Measurements from ENCODE around the gene PLA2G7. TPM values are rescaled to one million over a fixed set of nuclear protein-coding genes. Genes with fewer than 3 reads are reported as not detected.

Gene PLA2G7
- total RNA-seq, 4 donors from 2014 or later, result 1.0 to 24.4 (median 3.2) TPM

- DNase-seq (ENCODE audit: low spot score) (no peak), ATAC-seq (ENCODE audit: low FRiP score) (no peak)
- TF ChIP-seq, protein P1, sequence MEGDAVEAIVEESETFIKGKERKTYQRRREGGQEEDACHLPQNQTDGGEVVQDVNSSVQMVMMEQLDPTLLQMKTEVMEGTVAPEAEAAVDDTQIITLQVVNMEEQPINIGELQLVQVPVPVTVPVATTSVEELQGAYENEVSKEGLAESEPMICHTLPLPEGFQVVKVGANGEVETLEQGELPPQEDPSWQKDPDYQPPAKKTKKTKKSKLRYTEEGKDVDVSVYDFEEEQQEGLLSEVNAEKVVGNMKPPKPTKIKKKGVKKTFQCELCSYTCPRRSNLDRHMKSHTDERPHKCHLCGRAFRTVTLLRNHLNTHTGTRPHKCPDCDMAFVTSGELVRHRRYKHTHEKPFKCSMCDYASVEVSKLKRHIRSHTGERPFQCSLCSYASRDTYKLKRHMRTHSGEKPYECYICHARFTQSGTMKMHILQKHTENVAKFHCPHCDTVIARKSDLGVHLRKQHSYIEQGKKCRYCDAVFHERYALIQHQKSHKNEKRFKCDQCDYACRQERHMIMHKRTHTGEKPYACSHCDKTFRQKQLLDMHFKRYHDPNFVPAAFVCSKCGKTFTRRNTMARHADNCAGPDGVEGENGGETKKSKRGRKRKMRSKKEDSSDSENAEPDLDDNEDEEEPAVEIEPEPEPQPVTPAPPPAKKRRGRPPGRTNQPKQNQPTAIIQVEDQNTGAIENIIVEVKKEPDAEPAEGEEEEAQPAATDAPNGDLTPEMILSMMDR (IDR thresholded peaks at IDR 0.05), result no peak
These were observed 45.5 kb downstream of the PLA2G7 start for GRCh38 chr6:46689657-46690056.

DNA sequence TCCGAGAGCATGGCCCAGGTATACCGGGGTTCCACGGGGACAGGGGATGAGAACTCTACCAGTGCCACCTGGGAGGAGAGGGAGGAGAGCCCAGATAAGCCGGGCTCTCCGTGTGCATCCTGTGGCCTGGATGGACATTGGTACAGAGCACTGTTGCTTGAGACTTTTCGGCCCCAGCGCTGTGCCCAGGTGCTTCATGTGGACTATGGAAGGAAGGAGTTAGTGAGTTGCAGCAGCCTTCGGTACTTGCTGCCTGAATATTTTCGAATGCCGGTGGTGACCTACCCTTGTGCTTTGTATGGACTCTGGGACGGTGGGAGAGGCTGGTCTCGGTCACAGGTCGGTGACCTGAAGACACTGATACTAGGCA is 46.2 kb downstream of the PLA2G7 start:
- ATAC-seq (ENCODE audit: low FRiP score) (no peak), DNase-seq (ENCODE audit: low spot score) (no peak)
- TF ChIP-seq, protein P1 (IDR thresholded peaks at IDR 0.05), result no peak

DNA sequence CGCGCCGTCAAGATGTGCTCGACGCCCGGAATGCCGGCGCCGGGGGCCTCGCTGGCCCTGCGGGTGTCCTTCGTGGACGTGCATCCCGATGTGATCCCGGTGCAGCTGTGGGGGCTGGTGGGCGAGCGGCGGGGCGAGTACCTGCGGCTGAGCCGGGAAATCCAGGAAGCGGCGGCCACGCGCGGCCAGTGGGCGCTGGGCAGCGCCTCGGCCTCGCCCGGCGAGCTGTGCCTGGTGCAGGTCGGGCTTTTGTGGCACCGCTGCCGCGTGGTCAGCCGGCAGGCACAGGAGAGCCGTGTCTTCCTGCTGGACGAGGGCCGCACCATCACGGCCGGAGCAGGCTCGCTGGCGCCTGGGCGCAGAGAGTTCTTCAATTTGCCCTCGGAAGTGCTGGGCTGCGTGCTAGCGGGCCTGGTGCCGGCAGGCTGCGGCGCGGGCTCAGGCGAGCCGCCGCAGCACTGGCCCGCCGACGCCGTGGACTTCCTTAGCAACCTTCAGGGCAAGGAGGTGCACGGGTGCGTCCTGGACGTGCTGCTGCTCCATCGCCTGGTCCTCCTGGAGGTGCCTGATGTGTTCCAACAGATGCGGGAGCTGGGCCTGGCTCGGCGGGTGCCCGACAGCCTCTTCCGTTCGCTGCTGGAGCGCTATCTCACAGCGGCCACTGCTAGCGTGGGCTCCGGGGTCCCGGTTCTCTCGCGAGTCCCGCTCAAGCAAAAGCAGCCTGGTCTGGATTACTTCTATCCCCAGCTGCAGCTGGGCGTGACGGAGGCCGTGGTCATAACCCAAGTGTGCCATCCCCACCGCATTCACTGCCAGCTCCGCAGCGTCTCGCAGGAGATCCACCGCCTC is 46.8 kb downstream of the PLA2G7 start:
- ATAC-seq (ENCODE audit: low FRiP score) (no peak), DNase-seq (ENCODE audit: low spot score) (no peak)
- TF ChIP-seq, protein P1 (IDR thresholded peaks at IDR 0.05), result no peak

DNA sequence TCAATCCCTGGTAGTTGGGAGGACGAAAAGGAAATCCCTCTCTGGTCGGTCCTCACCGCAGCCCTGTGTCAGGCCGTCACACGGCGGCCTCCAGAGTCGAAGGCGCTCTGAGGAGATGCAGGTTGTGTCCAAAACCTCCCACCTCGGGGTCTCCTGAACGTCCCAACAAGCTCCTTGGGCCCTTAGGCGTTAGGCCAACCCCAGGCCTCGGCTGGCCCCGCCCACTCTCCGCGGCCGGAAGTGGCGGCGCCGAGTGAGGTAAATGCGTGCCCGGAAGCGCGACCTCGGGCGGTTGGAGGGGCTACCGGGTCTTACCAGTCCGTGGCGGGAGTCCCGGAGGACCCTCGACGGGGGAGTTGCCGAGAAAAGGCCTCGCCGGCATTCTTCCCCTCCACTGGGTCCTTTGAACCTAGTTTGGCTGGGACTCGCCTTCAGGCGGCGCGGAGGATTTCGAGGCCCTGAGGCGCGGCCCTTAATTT is 47.5 kb downstream of the PLA2G7 start, which contains the start of gene TDRD6:
Gene TDRD6 (plus strand): TSS at position 267 of the 479 bp plus-strand sequence. CDS start 244 bp downstream, outside the sequence.
- TF ChIP-seq, protein P1 (IDR thresholded peaks at IDR 0.05), result no peak
- DNase-seq (ENCODE audit: low spot score), result no peak
- ATAC-seq (ENCODE audit: low FRiP score), result no peak

- ATAC-seq (ENCODE audit: low FRiP score), result no peak
- no peak for DNase-seq (ENCODE audit: low spot score)
- TF ChIP-seq, protein P1 (IDR thresholded peaks at IDR 0.05), result no peak
These were observed 50.4 kb downstream of the PLA2G7 start for GRCh38 chr6:46684771-46685170.

DNA sequence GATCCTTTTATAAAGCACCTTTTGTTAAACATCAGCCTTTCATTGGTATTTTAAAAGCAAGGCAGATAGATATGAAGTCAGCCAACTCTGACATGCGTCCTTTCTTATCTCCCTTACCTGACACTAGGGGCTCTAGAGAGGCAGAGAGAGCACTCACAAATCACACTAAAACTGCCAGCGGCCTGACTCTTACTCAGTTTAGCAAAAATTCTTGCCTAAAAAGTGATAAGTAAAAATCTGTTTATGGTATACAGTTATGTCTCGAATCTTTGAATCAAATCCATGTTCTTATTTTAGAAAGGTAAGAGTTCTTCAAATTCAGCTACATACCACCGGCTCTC is 57.9 kb downstream of the PLA2G7 start:
- ATAC-seq (ENCODE audit: low FRiP score) (no peak), DNase-seq (ENCODE audit: low spot score) (no peak)
- TF ChIP-seq, protein P1 (IDR thresholded peaks at IDR 0.05), result no peak

All from omental fat pad (tissue), 4 donors.